ENCODE measurements around the gene TNRC6C.

GRCh38 chr17:77952368-77952767 is 6.1 kb upstream of the TNRC6C start:
- no peak for TF ChIP-seq JUND (IDR thresholded peaks at IDR 0.05)
- TF ChIP-seq, protein P1, sequence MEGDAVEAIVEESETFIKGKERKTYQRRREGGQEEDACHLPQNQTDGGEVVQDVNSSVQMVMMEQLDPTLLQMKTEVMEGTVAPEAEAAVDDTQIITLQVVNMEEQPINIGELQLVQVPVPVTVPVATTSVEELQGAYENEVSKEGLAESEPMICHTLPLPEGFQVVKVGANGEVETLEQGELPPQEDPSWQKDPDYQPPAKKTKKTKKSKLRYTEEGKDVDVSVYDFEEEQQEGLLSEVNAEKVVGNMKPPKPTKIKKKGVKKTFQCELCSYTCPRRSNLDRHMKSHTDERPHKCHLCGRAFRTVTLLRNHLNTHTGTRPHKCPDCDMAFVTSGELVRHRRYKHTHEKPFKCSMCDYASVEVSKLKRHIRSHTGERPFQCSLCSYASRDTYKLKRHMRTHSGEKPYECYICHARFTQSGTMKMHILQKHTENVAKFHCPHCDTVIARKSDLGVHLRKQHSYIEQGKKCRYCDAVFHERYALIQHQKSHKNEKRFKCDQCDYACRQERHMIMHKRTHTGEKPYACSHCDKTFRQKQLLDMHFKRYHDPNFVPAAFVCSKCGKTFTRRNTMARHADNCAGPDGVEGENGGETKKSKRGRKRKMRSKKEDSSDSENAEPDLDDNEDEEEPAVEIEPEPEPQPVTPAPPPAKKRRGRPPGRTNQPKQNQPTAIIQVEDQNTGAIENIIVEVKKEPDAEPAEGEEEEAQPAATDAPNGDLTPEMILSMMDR (IDR thresholded peaks at IDR 0.05; ENCODE audit: low read depth, low read length, missing input control) = no peak
- TF ChIP-seq, protein P2, sequence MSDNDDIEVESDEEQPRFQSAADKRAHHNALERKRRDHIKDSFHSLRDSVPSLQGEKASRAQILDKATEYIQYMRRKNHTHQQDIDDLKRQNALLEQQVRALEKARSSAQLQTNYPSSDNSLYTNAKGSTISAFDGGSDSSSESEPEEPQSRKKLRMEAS (IDR thresholded peaks at IDR 0.05) = no peak
- TF ChIP-seq EGR1 (IDR thresholded peaks at IDR 0.05; ENCODE audit: low read depth in 2 of 2) = no peak
- no peak for TF ChIP-seq REST (IDR thresholded peaks at IDR 0.05)
- TF ChIP-seq FOXA2 (IDR thresholded peaks at IDR 0.05) = no peak
- no peak for TF ChIP-seq RAD21 (IDR thresholded peaks at IDR 0.05)
- no peak for TF ChIP-seq RXRA (IDR thresholded peaks at IDR 0.05)
